Measurements from ENCODE around the gene TFAP2A.
A peak's percentile ranks its signal among the peaks of the same experiment; 100 is the strongest.

TFAP2A gene

GRCh38 chr6:10414756-10415616 is at the start of gene TFAP2A:
TSS of gene TFAP2A (minus strand) at chr6:10415074. CDS start at chr6:10414991, 83 bp downstream.
- no peak for DNase-seq

GRCh38 chr6:10463491-10464481 is 48.9 kb upstream of the TFAP2A start:
- DNase-seq: no peak

- DNase-seq: no peak
Measured at GRCh38 chr6:10463040-10463439, 48.2 kb upstream of the TFAP2A start.

GRCh38 chr6:10461850-10462249 is 47.0 kb upstream of the TFAP2A start:
- no peak for DNase-seq

- DNase-seq: no peak
Measured at GRCh38 chr6:10460096-10460495, 45.2 kb upstream of the TFAP2A start.

GRCh38 chr6:10458287-10458686 is 43.4 kb upstream of the TFAP2A start:
- no peak for DNase-seq

- no peak for DNase-seq
Measured at GRCh38 chr6:10453596-10453995, 38.7 kb upstream of the TFAP2A start.

- DNase-seq: peak in 1 of 58 donors; percentile 2
Measured at GRCh38 chr6:10451828-10452509, 37.1 kb upstream of the TFAP2A start.

- no peak for DNase-seq
Measured at GRCh38 chr6:10451394-10451793, 36.5 kb upstream of the TFAP2A start.

GRCh38 chr6:10449751-10450150 is 34.9 kb upstream of the TFAP2A start:
- DNase-seq: no peak

- DNase-seq: no peak
Measured at GRCh38 chr6:10448096-10448495, 33.2 kb upstream of the TFAP2A start.

- no peak for DNase-seq
Measured at GRCh38 chr6:10446548-10446947, 31.7 kb upstream of the TFAP2A start.

- DNase-seq: no peak
Measured at GRCh38 chr6:10441655-10442009, 26.8 kb upstream of the TFAP2A start.

- no peak for DNase-seq
Measured at GRCh38 chr6:10441004-10441654, 26.3 kb upstream of the TFAP2A start.

GRCh38 chr6:10437891-10438290 is 23.0 kb upstream of the TFAP2A start:
- DNase-seq: no peak

GRCh38 chr6:10434235-10434634 is 19.4 kb upstream of the TFAP2A start:
- DNase-seq: no peak

- no peak for DNase-seq
Measured at GRCh38 chr6:10433322-10433721, 18.4 kb upstream of the TFAP2A start.

- DNase-seq: no peak
Measured at GRCh38 chr6:10431423-10432164, 16.7 kb upstream of the TFAP2A start.

- peak in 12 of 58 donors; percentile 4 to 47 (median 12) for DNase-seq
Measured at GRCh38 chr6:10429638-10430427, 15.0 kb upstream of the TFAP2A start.

All from anterior cingulate cortex (tissue), 58 donors.